HCT116 (cell line): ENCODE measurements around the gene RNH1. TPM values are rescaled to one million over a fixed set of nuclear protein-coding genes. Genes with fewer than 3 reads are reported as not detected.
"Not testable (repeated sequence)": the region's sequence is repeated elsewhere in the genome, so short reads cannot be mapped to it uniquely, and the experiment has no call there.

Source experiments
- ATAC-seq: fragments of 200-7000 bp; cut with Tn5 transposase; 2 replicates; pipeline ENCODE4 v1.9.1; 2020; ENCODE audit warnings: mild to moderate bottlenecking, moderate library complexity
- BruUV-seq: library from RNA; stranded (reverse); fragments of 400-500 nt; replicated peaks from 2 replicates; lab custom pipeline; 2021; lab: Mats Ljungman, UMichigan
- CTCF ChIA-PET: fragments of 300-600 bp; sonication (Branson Sonifier 250); formaldehyde crosslinking; loops from one replicate; lab custom pipeline; 2021; ENCODE audit warnings: antibody characterized with exemption; lab: Charles Lee
- POLR2A ChIA-PET: fragments of 300-600, 350-600 bp; sonication (Branson Sonifier 250); formaldehyde crosslinking; loops from one replicate; lab custom pipeline; 2021; ENCODE audit warnings: antibody characterized with exemption; lab: Charles Lee
- RAD21 ChIA-PET, 2 experiments: fragments of 300-600 bp; sonication (Branson Sonifier 250); formaldehyde crosslinking; loops; one replicate each; lab custom pipeline; 2023; ENCODE audit warnings: low total read pairs in 2 of 2; ENCODE audit not compliant: uncharacterized antibody in 2 of 2, unreplicated experiment in 2 of 2, low non-redundant PET in 1 of 2; lab: Charles Lee
- DNase-seq: peaks from one replicate; pipeline ENCODE4 v3.0.0-alpha.2; 2010; ENCODE audit warnings: low read depth, low spot score
- H2AFZ ChIP-seq: fragments of 200-600 bp; shearing (Covaris generic), sonication (generic); 2 replicates; pipeline ENCODE4 v1.6.1; 2017; ENCODE audit warnings: low read depth, mixed run types, mixed read lengths, antibody characterized with exemption, low read length; ENCODE audit not compliant: poor library complexity, severe bottlenecking
- H3K27ac ChIP-seq: 2 replicates; pipeline ENCODE4 v1.5.1; 2012; ENCODE audit warnings: low read depth, low read length
- H3K27me3 ChIP-seq: fragments of 200-600 bp; sonication (generic); 2 replicates; pipeline ENCODE4 v1.6.1; 2016; ENCODE audit warnings: mixed run types, low read length, mixed read lengths; ENCODE audit not compliant: insufficient read depth
- H3K36me3 ChIP-seq, 2 experiments: fragments of 200-500 bp in 1 of 2; fragments of 200-600 bp in 1 of 2; sonication (Bioruptor generic) in 1 of 2; sonication (generic) in 1 of 2; 2 replicates each; pipeline versions ENCODE4 v1.5.1 to v1.6.1; 2014 to 2016; ENCODE audit warnings: low read length in 2 of 2, inconsistent platforms in 1 of 2, mixed read lengths in 1 of 2, mixed run types in 1 of 2; ENCODE audit not compliant: insufficient read depth in 2 of 2, control insufficient read depth in 1 of 2
- H3K4me1 ChIP-seq, 2 experiments: fragments of 200-600 bp in 1 of 2; sonication (generic) in 1 of 2; 2 replicates each; pipeline versions ENCODE4 v1.5.1 to v1.6.1; 2012 to 2017; ENCODE audit warnings: low read length in 2 of 2, inconsistent platforms in 1 of 2, mild to moderate bottlenecking in 1 of 2, mixed read lengths in 1 of 2, mixed run types in 1 of 2, moderate library complexity in 1 of 2; ENCODE audit not compliant: insufficient read depth in 2 of 2, control insufficient read depth in 1 of 2
- H3K4me2 ChIP-seq: fragments of 200-600 bp; sonication (generic); 2 replicates; pipeline ENCODE4 v1.6.1; 2017; ENCODE audit warnings: mixed run types, low read length, mixed read lengths
- H3K4me3 ChIP-seq, 2 experiments: fragments of 200-600 bp in 1 of 2; sonication (generic) in 1 of 2; replicated peaks in 1 of 2; 2 replicates each; pipeline ENCODE4 v1.5.1; 2011 to 2016; ENCODE audit warnings: low read length in 2 of 2, control low read depth in 1 of 2, low read depth in 1 of 2, mild to moderate bottlenecking in 1 of 2, mixed read lengths in 1 of 2, mixed run types in 1 of 2
- H3K79me2 ChIP-seq: fragments of 200-600 bp; sonication (generic); 2 replicates; pipeline ENCODE4 v1.6.1; 2017; ENCODE audit warnings: mild to moderate bottlenecking, mixed run types, low read length, moderate library complexity, mixed read lengths; ENCODE audit not compliant: insufficient read depth
- H3K9ac ChIP-seq: fragments of 200-600 bp; sonication (generic); 2 replicates; pipeline ENCODE4 v1.6.1; 2016; ENCODE audit warnings: low read length, mixed read lengths
- H3K9me2 ChIP-seq: fragments of 200-600 bp; sonication (generic), shearing (Covaris generic); 2 replicates; pipeline ENCODE4 v1.6.1; 2017; ENCODE audit warnings: mixed run types, mild to moderate bottlenecking, moderate library complexity; ENCODE audit not compliant: insufficient read depth
- H3K9me3 ChIP-seq, 2 experiments: fragments of 200-500 bp in 1 of 2; fragments of 200-600 bp in 1 of 2; sonication (Bioruptor generic) in 1 of 2; sonication (generic) in 1 of 2; 2 replicates each; pipeline ENCODE4 v1.6.1; 2014 to 2017; ENCODE audit warnings: low read length in 2 of 2, mixed read lengths in 2 of 2, inconsistent platforms in 1 of 2, low read depth in 1 of 2, mild to moderate bottlenecking in 1 of 2, mixed run types in 1 of 2, moderate library complexity in 1 of 2; ENCODE audit not compliant: control insufficient read depth in 1 of 2, insufficient read depth in 1 of 2
- H4K20me1 ChIP-seq: fragments of 200-600 bp; sonication (generic), shearing (Covaris generic); 2 replicates; pipeline ENCODE4 v1.6.1; 2017; ENCODE audit warnings: mixed run types, mild to moderate bottlenecking, moderate library complexity; ENCODE audit not compliant: insufficient read depth
- CBX3 ChIP-seq: IDR thresholded peaks from 2 replicates; pipeline ENCODE4 v1.6.1; 2012; ENCODE audit warnings: low read depth
- EGR1 ChIP-seq: IDR thresholded peaks from 2 replicates; pipeline ENCODE4 v1.6.1; 2012; ENCODE audit warnings: low read depth
- ELF1 ChIP-seq: IDR thresholded peaks from 2 replicates; pipeline ENCODE4 v1.6.1; 2012; ENCODE audit warnings: low read depth, borderline replicate concordance
- EZH2phosphoT487 ChIP-seq: fragments of 200-600 bp; IDR thresholded peaks from 2 replicates; pipeline ENCODE4 v1.6.1; 2018; ENCODE audit warnings: antibody characterized with exemption, borderline replicate concordance
- FOSL1 ChIP-seq: IDR thresholded peaks from 2 replicates; pipeline ENCODE4 v1.6.1; 2012; ENCODE audit warnings: low read depth
- YY1 ChIP-seq: IDR thresholded peaks from 2 replicates; pipeline ENCODE4 v1.6.1; 2011; ENCODE audit warnings: low read length, low read depth, moderate library complexity, mild to moderate bottlenecking; ENCODE audit not compliant: insufficient replicate concordance; ENCODE audit errors: extremely low read depth
- ZFX ChIP-seq: fragments of 450-650 bp; IDR thresholded peaks from 2 replicates; pipeline ENCODE4 v1.6.1; 2017
- intact Hi-C: fragments of 100-400 bp; cut with micrococcal nuclease; formaldehyde crosslinking; loops from 2 replicates; pipeline ENCODE4 v1.10.0; 2022
- total RNA-seq: library from RNA; stranded (reverse); gene quantifications from one replicate; pipeline ENCODE4 v1.2.1, GENCODE V29; 2021; ENCODE audit not compliant: unreplicated experiment
- TF ChIP-seq, protein P1 (sequence below): IDR thresholded peaks from 2 replicates; pipeline ENCODE4 v1.6.1; 2011; ENCODE audit warnings: mild to moderate bottlenecking, low read length, moderate library complexity; ENCODE audit not compliant: insufficient replicate concordance; ENCODE audit errors: extremely low read depth

The RNH1 gene
- total RNA-seq, 1 experiment from 2014 or later, result 120 TPM

DNA sequence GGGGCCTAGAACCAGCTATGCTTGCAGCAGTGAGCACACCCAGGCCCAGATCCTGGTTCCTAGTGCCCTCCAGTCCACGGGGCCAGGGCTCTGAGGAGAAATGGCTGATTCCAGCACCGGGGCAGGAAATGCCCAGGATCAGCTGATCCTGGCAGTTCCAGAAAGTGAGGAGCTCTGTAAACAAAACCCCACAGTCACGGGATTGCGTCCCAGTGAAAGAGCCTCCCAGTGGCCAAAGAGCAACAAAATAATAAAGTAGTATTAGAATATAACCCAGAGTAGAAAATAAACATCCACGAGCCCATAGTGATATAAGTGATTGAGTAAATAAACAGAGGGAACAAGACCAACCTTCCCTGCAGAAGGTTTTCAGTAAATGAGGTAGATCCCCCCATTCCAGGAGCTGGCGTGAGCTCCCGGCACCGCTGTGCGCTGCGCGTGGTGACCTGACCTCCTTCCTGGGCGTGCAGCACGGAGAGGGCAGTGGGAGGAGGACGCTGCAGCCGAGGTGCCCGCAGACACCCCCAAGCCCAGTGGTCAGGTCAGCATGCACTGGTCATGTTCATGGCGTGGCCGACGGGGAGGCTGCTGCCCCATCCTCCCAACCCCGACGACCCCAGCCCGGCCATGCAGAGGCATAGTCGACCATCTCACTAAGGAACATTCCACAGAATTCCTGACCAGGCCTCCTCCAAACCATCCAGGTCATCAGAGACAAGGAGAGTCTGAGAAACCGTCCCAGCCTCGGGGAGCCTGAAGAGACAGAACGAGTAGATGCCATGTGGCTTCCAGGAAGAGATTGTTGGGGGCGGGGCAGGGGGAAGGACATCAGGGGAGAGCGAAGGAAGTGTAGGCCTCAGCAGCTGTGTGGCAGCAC is 37.1 kb downstream of the RNH1 start:
- CTCF ChIA-PET, result interaction anchor here (0.7 kb wide), 1 partner anchor 226 kb away, joined by 3 read pairs; the partner anchor contains the start of gene TMEM80

GRCh38 chr11:469026-469683 is 37.9 kb downstream of the RNH1 start:
- POLR2A ChIA-PET, H3K9me2 ChIP-seq, H3K9ac ChIP-seq, H3K36me3 ChIP-seq, H4K20me1 ChIP-seq, BruUV-seq, ATAC-seq, H3K27me3 ChIP-seq, DNase-seq, H3K27ac ChIP-seq, H3K4me3 ChIP-seq, H3K4me2 ChIP-seq, H3K9me3 ChIP-seq, intact Hi-C loops, RAD21 ChIA-PET, H3K4me1 ChIP-seq, CTCF ChIA-PET, H2AFZ ChIP-seq: not testable (repeated sequence)
- peaks cover 31% of the 10 kb centered on the region; the same call in 1 of the 2 replicates for H3K79me2 ChIP-seq

More for the DNA sequence above, 37.1 kb downstream of the RNH1 start:
- Histone ChIP-seq H3K4me1 (no peaks in the 10 kb centered on the region), H3K36me3 (peaks cover 0 to 3% of the 10 kb centered on the region in 2 experiments; a peak in 2 of 4 replicates), H3K9me2 (no peaks in the 10 kb centered on the region), H3K9me3 (no peaks in the 10 kb centered on the region), H3K79me2 (peaks cover 35% of the 10 kb centered on the region; the same call in 1 of the 2 replicates), H2AFZ (no peak overlapping the region), H3K27me3 (no peaks in the 10 kb centered on the region), H4K20me1 (no peaks in the 10 kb centered on the region), H3K4me3 (no peak overlapping the region), H3K4me2 (no peak overlapping the region), H3K27ac (no peak overlapping the region), H3K9ac (no peak overlapping the region)
- ChIA-PET RAD21 (no interaction called here), POLR2A (no interaction called here)
- ATAC-seq (no peak), DNase-seq (no peak)
- BruUV-seq, result no TSS peak
- intact Hi-C loops, result no loop called here
- TF ChIP-seq EZH2phosphoT487, result no peak
- no peak for TF ChIP-seq YY1
- TF ChIP-seq, protein P1, sequence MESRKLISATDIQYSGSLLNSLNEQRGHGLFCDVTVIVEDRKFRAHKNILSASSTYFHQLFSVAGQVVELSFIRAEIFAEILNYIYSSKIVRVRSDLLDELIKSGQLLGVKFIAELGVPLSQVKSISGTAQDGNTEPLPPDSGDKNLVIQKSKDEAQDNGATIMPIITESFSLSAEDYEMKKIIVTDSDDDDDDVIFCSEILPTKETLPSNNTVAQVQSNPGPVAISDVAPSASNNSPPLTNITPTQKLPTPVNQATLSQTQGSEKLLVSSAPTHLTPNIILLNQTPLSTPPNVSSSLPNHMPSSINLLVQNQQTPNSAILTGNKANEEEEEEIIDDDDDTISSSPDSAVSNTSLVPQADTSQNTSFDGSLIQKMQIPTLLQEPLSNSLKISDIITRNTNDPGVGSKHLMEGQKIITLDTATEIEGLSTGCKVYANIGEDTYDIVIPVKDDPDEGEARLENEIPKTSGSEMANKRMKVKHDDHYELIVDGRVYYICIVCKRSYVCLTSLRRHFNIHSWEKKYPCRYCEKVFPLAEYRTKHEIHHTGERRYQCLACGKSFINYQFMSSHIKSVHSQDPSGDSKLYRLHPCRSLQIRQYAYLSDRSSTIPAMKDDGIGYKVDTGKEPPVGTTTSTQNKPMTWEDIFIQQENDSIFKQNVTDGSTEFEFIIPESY, result no peak
- no peak for TF ChIP-seq ZFX
- TF ChIP-seq EGR1, result no peak
- no peak for TF ChIP-seq CBX3
- TF ChIP-seq FOSL1, result no peak
- TF ChIP-seq ELF1, result no peak
